GM10847 (cell line): ENCODE results near the gene TDRKH.

Experiments
- POLR2A ChIP-seq: IDR thresholded peaks from 2 replicates; pipeline ENCODE4 v1.6.1; 2011; ENCODE audit not compliant: insufficient read length; ENCODE audit errors: extremely low read depth

Gene TDRKH

GRCh38 chr1:151814426-151814825 lies 24.1 kb upstream of the TDRKH start:
- no peak for TF ChIP-seq POLR2A

- no peak for TF ChIP-seq POLR2A
Measured at GRCh38 chr1:151813271-151813977, 23.1 kb upstream of the TDRKH start.

- TF ChIP-seq POLR2A: no peak
Measured at GRCh38 chr1:151811181-151811580, 20.9 kb upstream of the TDRKH start.

- no peak for TF ChIP-seq POLR2A
Measured at GRCh38 chr1:151809985-151810556, 19.8 kb upstream of the TDRKH start.

- TF ChIP-seq POLR2A: no peak
Measured at GRCh38 chr1:151809290-151809984, 19.1 kb upstream of the TDRKH start.

GRCh38 chr1:151807766-151808165 lies 17.5 kb upstream of the TDRKH start:
- TF ChIP-seq POLR2A: no peak

GRCh38 chr1:151807131-151807530 lies 16.8 kb upstream of the TDRKH start:
- TF ChIP-seq POLR2A: no peak

GRCh38 chr1:151806170-151806569 lies 15.9 kb upstream of the TDRKH start:
- no peak for TF ChIP-seq POLR2A

- TF ChIP-seq POLR2A: no peak
Measured at GRCh38 chr1:151805066-151805820, 14.9 kb upstream of the TDRKH start, which contains the start of gene LINGO4. Gene LINGO4 (minus strand): TSS chr1:151805419. CDS start chr1:151802704, 2,715 bp downstream.

- no peak for TF ChIP-seq POLR2A
Measured at GRCh38 chr1:151803915-151804314, 13.6 kb upstream of the TDRKH start.

GRCh38 chr1:151803164-151803563 lies 12.9 kb upstream of the TDRKH start:
- TF ChIP-seq POLR2A: no peak

- TF ChIP-seq POLR2A: no peak
Measured at GRCh38 chr1:151802372-151802771, 12.1 kb upstream of the TDRKH start.

- TF ChIP-seq POLR2A: no peak
Measured at GRCh38 chr1:151801846-151802245, 11.5 kb upstream of the TDRKH start.

GRCh38 chr1:151801310-151801820 lies 11.1 kb upstream of the TDRKH start:
- TF ChIP-seq POLR2A: no peak

GRCh38 chr1:151800830-151801229 lies 10.5 kb upstream of the TDRKH start:
- no peak for TF ChIP-seq POLR2A

- no peak for TF ChIP-seq POLR2A
Measured at GRCh38 chr1:151799179-151800022, 9.1 kb upstream of the TDRKH start.
